SJCRH30 (cell line): ENCODE data around the gene DEFB118. TPM values are rescaled to one million over a fixed set of nuclear protein-coding genes. Genes with fewer than 3 reads are reported as not detected.
"Not testable (repeated sequence)": the region's sequence is repeated elsewhere in the genome, so short reads cannot be mapped to it uniquely, and the experiment has no call there.

ENCODE experiments used
- DNase-seq, 2 experiments: peaks; one replicate each; pipeline ENCODE4 v3.0.0-alpha.2; 2015 to 2020
- H3K27ac ChIP-seq: fragments of 250-450 bp; sonication (Bioruptor Pico); 2 replicates; pipeline ENCODE4 v1.5.1; 2020; ENCODE audit warnings: mild to moderate bottlenecking, moderate library complexity
- H3K27me3 ChIP-seq: fragments of 250-450 bp; sonication (Bioruptor Pico); 2 replicates; pipeline ENCODE4 v1.5.1; 2020; ENCODE audit warnings: mild to moderate bottlenecking, moderate library complexity
- H3K36me3 ChIP-seq: fragments of 250-450 bp; sonication (Bioruptor Pico); 2 replicates; pipeline ENCODE4 v1.5.1; 2020; ENCODE audit warnings: mild to moderate bottlenecking, moderate library complexity
- H3K4me1 ChIP-seq: fragments of 250-450 bp; sonication (Bioruptor Pico); 2 replicates; pipeline ENCODE4 v1.5.1; 2020; ENCODE audit warnings: mild to moderate bottlenecking, moderate library complexity
- H3K4me3 ChIP-seq: fragments of 250-450 bp; sonication (Bioruptor Pico); 2 replicates; pipeline ENCODE4 v1.5.1; 2020; ENCODE audit warnings: mild to moderate bottlenecking, moderate library complexity
- H3K9me3 ChIP-seq: fragments of 250-450 bp; sonication (Bioruptor Pico); replicated peaks from 2 replicates; pipeline ENCODE4 v1.5.1; 2020; ENCODE audit warnings: mild to moderate bottlenecking, moderate library complexity
- total RNA-seq: library from RNA; depleted of rRNA; stranded (reverse); fragments of >200 nt; shearing (Covaris generic); gene quantifications from 2 replicates; pipeline ENCODE4 v1.2.3, GENCODE V29; 2014; rRNA removed

DEFB118 gene
- not detected in 2 replicates for total RNA-seq

GRCh38 chr20:31368301-31368700 is at the start of gene DEFB118:
DEFB118 (plus strand) TSS chr20:31368601; CDS start chr20:31368651, 50 bp downstream.
- H3K9me3 ChIP-seq = no peaks in the 10 kb centered on the region
- DNase-seq = no peak
- no peak within 1 kb of the TSS for H3K27ac ChIP-seq
- peaks cover 8% of the 10 kb centered on the region for H3K27me3 ChIP-seq
- H3K4me3 ChIP-seq = no peak within 1 kb of the TSS
- no peaks in the 10 kb centered on the region for H3K36me3 ChIP-seq
- no peaks in the 10 kb centered on the region for H3K4me1 ChIP-seq

GRCh38 chr20:31322504-31322903 is 45.9 kb upstream of the DEFB118 start:
- DNase-seq = no peak
- H3K9me3 ChIP-seq = 0 out of 2 replicates have a peak, but pooled peaks cover 3% of the 10 kb centered on the region

GRCh38 chr20:31330893-31331292 is 37.5 kb upstream of the DEFB118 start:
- DNase-seq = no peak
- H3K4me1 ChIP-seq = no peaks in the 10 kb centered on the region
- no peaks in the 10 kb centered on the region for H3K36me3 ChIP-seq
- H3K27me3 ChIP-seq = no peaks in the 10 kb centered on the region
- no peak overlapping the region for H3K27ac ChIP-seq
- H3K9me3 ChIP-seq = no peaks in the 10 kb centered on the region; the same call in 1 of the 2 replicates
- H3K4me3 ChIP-seq = no peak overlapping the region

More at GRCh38 chr20:31322504-31322903, 45.9 kb upstream of the DEFB118 start:
- Histone ChIP-seq H3K4me3 (no peak overlapping the region), H3K27ac (no peak overlapping the region), H3K27me3 (no peaks in the 10 kb centered on the region), H3K4me1 (no peaks in the 10 kb centered on the region), H3K36me3 (no peaks in the 10 kb centered on the region)

- Histone ChIP-seq H3K27me3 (peaks cover 3% of the 10 kb centered on the region; the same call in 1 of the 2 replicates), H3K27ac (no peak overlapping the region), H3K4me3 (no peak overlapping the region), H3K4me1 (no peaks in the 10 kb centered on the region), H3K36me3 (no peaks in the 10 kb centered on the region), H3K9me3 (no peaks in the 10 kb centered on the region)
- DNase-seq = no peak
Measured at GRCh38 chr20:31341470-31341869, 26.9 kb upstream of the DEFB118 start.

GRCh38 chr20:31355981-31356380 is 12.4 kb upstream of the DEFB118 start:
- Histone ChIP-seq H3K27me3 (no peaks in the 10 kb centered on the region), H3K27ac (no peak overlapping the region), H3K4me3 (no peak overlapping the region), H3K9me3 (0 out of 2 replicates have a peak, but pooled peaks cover 1% of the 10 kb centered on the region), H3K36me3 (no peaks in the 10 kb centered on the region), H3K4me1 (no peaks in the 10 kb centered on the region)
- DNase-seq = no peak

GRCh38 chr20:31363295-31363694 is 5.1 kb upstream of the DEFB118 start:
- Histone ChIP-seq H3K36me3 (no peaks in the 10 kb centered on the region), H3K27me3 (peaks cover 4% of the 10 kb centered on the region; the same call in 1 of the 2 replicates), H3K27ac (no peak overlapping the region), H3K4me1 (no peaks in the 10 kb centered on the region), H3K4me3 (no peak overlapping the region), H3K9me3 (no peaks in the 10 kb centered on the region)
- DNase-seq = no peak

GRCh38 chr20:31364272-31364671 is 4.1 kb upstream of the DEFB118 start:
- H3K36me3 ChIP-seq, H3K27me3 ChIP-seq, H3K27ac ChIP-seq, H3K9me3 ChIP-seq, DNase-seq, H3K4me1 ChIP-seq, H3K4me3 ChIP-seq: not testable (repeated sequence)

GRCh38 chr20:31374346-31374745 is 5.9 kb downstream of the DEFB118 start:
- Histone ChIP-seq H3K9me3 (no peaks in the 10 kb centered on the region), H3K4me1 (no peaks in the 10 kb centered on the region), H3K4me3 (no peak overlapping the region), H3K27ac (no peak overlapping the region), H3K27me3 (peaks cover 8% of the 10 kb centered on the region; the same call in 1 of the 2 replicates), H3K36me3 (no peaks in the 10 kb centered on the region)
- no peak for DNase-seq

- no peak for DNase-seq
- Histone ChIP-seq H3K4me1 (no peaks in the 10 kb centered on the region), H3K9me3 (no peaks in the 10 kb centered on the region), H3K27me3 (peaks cover 3% of the 10 kb centered on the region; the same call in 1 of the 2 replicates), H3K36me3 (no peaks in the 10 kb centered on the region), H3K4me3 (no peak within 1 kb of the TSS), H3K27ac (no peak within 1 kb of the TSS)
Measured at GRCh38 chr20:31390490-31390889, 22.1 kb downstream of the DEFB118 start, which contains the start of gene DEFB119. DEFB119 (minus strand) TSS chr20:31390590; CDS start chr20:31390483, 107 bp downstream.

GRCh38 chr20:31392836-31393235 is 24.4 kb downstream of the DEFB118 start:
- Histone ChIP-seq H3K4me3 (no peak overlapping the region), H3K36me3 (no peaks in the 10 kb centered on the region), H3K4me1 (no peaks in the 10 kb centered on the region), H3K27me3 (no peaks in the 10 kb centered on the region), H3K27ac (no peak overlapping the region), H3K9me3 (no peaks in the 10 kb centered on the region)
- no peak for DNase-seq

GRCh38 chr20:31394900-31395299 is 26.5 kb downstream of the DEFB118 start:
- Histone ChIP-seq H3K4me3 (no peak overlapping the region), H3K36me3 (no peaks in the 10 kb centered on the region), H3K9me3 (no peaks in the 10 kb centered on the region), H3K4me1 (no peaks in the 10 kb centered on the region), H3K27me3 (no peaks in the 10 kb centered on the region), H3K27ac (no peak overlapping the region)
- DNase-seq = no peak

GRCh38 chr20:31403886-31404285 is 35.5 kb downstream of the DEFB118 start:
- Histone ChIP-seq H3K4me3 (no peak overlapping the region), H3K9me3 (no peaks in the 10 kb centered on the region), H3K4me1 (no peaks in the 10 kb centered on the region), H3K36me3 (no peaks in the 10 kb centered on the region), H3K27me3 (peaks cover 3% of the 10 kb centered on the region; the same call in 1 of the 2 replicates), H3K27ac (no peak overlapping the region)
- no peak for DNase-seq

- H3K9me3 ChIP-seq = peaks cover 5% of the 10 kb centered on the region; the same call in 1 of the 2 replicates
- no peak for DNase-seq
- H3K27me3 ChIP-seq = peaks cover 3% of the 10 kb centered on the region; the same call in 1 of the 2 replicates
- no peak within 1 kb of the TSS for H3K27ac ChIP-seq
- H3K36me3 ChIP-seq = no peaks in the 10 kb centered on the region
- H3K4me1 ChIP-seq = no peaks in the 10 kb centered on the region
- no peak within 1 kb of the TSS for H3K4me3 ChIP-seq
Measured at GRCh38 chr20:31406115-31406514, 37.7 kb downstream of the DEFB118 start, which contains the start of gene DEFB121. DEFB121 (minus strand) TSS chr20:31406215; CDS start chr20:31406152, 63 bp downstream.

- Histone ChIP-seq H3K36me3 (no peaks in the 10 kb centered on the region), H3K9me3 (peaks cover 5% of the 10 kb centered on the region; the same call in 1 of the 2 replicates), H3K27ac (no peak overlapping the region), H3K4me3 (no peak overlapping the region), H3K4me1 (no peaks in the 10 kb centered on the region), H3K27me3 (peaks cover 4% of the 10 kb centered on the region; the same call in 1 of the 2 replicates)
- DNase-seq = no peak
Measured at GRCh38 chr20:31410011-31410410, 41.6 kb downstream of the DEFB118 start.

- DNase-seq = no peak
- no peak overlapping the region for H3K4me3 ChIP-seq
- no peak overlapping the region for H3K27ac ChIP-seq
- H3K27me3 ChIP-seq = 0 out of 2 replicates have a peak, but pooled peaks cover 4% of the 10 kb centered on the region
- no peaks in the 10 kb centered on the region for H3K36me3 ChIP-seq
- peaks cover 5% of the 10 kb centered on the region; the same call in 1 of the 2 replicates for H3K9me3 ChIP-seq
- no peaks in the 10 kb centered on the region for H3K4me1 ChIP-seq
Measured at GRCh38 chr20:31414381-31414780, 46.0 kb downstream of the DEFB118 start.

- H3K4me1 ChIP-seq = no peaks in the 10 kb centered on the region
- no peak for DNase-seq
- no peaks in the 10 kb centered on the region for H3K36me3 ChIP-seq
- H3K27ac ChIP-seq = no peak overlapping the region
- no peak overlapping the region for H3K4me3 ChIP-seq
- 0 out of 2 replicates have a peak, but pooled peaks cover 4% of the 10 kb centered on the region for H3K27me3 ChIP-seq
- no peaks in the 10 kb centered on the region for H3K9me3 ChIP-seq
Measured at GRCh38 chr20:31415653-31416052, 47.3 kb downstream of the DEFB118 start.
